Activated CD4-positive, CD25-positive, alpha-beta regulatory T cell treated with anti-CD3 and anti-CD28 coated beads, Interleukin-2, amount 50 U/mL, for 72 hours (primary cell): ENCODE measurements around the gene NDEL1.

Experiments used
- DNase-seq: peaks from one replicate; pipeline ENCODE4 v3.0.0; 2021

Gene NDEL1

GRCh38 chr17:8506145-8506544 is 70.5 kb downstream of the NDEL1 start:
- DNase-seq, result no peak

GRCh38 chr17:8514801-8515200 is 79.1 kb downstream of the NDEL1 start:
- DNase-seq, result no peak
